Neural crest cell (in vitro differentiated cells): ENCODE data around the gene SEMA4D. TPM values are rescaled to one million over a fixed set of nuclear protein-coding genes. Genes with fewer than 3 reads are reported as not detected.

Experiments used
- DNase-seq: peaks from one replicate; pipeline ENCODE4 v3.0.0; 2021; ENCODE audit warnings: low read depth, mixed read lengths, low spot score
- H3K27ac Mint-ChIP-seq: one replicate; pipeline ENCODE4 v1.8.0; 2021; ENCODE audit warnings: mild to moderate bottlenecking, mixed read lengths; ENCODE audit not compliant: unreplicated experiment
- H3K27me3 Mint-ChIP-seq: 2 replicates; pipeline ENCODE4 v1.8.0; 2021; ENCODE audit warnings: low read depth, mild to moderate bottlenecking, mixed read lengths
- H3K36me3 Mint-ChIP-seq: 2 replicates; pipeline ENCODE4 v1.8.0; 2021; ENCODE audit warnings: low read depth, mild to moderate bottlenecking, mixed read lengths
- H3K4me1 Mint-ChIP-seq: 2 replicates; pipeline ENCODE4 v1.8.0; 2021; ENCODE audit warnings: mixed read lengths
- H3K4me3 Mint-ChIP-seq: one replicate; pipeline ENCODE4 v1.8.0; 2021; ENCODE audit warnings: mild to moderate bottlenecking, mixed read lengths
- H3K9me3 Mint-ChIP-seq: 2 replicates; pipeline ENCODE4 v1.8.0; 2021; ENCODE audit warnings: mixed read lengths
- total RNA-seq: library from RNA; stranded (reverse); gene quantifications from 2 replicates; pipeline ENCODE4 v1.2.1, GENCODE V29; 2021
- TF ChIP-seq, protein P1 (sequence below): fragments of 200-600 bp; sonication (generic); conservative IDR thresholded peaks from 2 replicates; pipeline ENCODE4 v1.5.0; 2021; ENCODE audit warnings: antibody characterized with exemption, mild to moderate bottlenecking

The SEMA4D gene
- total RNA-seq, 1 donor from 2014 or later, result 33.5 TPM

DNA sequence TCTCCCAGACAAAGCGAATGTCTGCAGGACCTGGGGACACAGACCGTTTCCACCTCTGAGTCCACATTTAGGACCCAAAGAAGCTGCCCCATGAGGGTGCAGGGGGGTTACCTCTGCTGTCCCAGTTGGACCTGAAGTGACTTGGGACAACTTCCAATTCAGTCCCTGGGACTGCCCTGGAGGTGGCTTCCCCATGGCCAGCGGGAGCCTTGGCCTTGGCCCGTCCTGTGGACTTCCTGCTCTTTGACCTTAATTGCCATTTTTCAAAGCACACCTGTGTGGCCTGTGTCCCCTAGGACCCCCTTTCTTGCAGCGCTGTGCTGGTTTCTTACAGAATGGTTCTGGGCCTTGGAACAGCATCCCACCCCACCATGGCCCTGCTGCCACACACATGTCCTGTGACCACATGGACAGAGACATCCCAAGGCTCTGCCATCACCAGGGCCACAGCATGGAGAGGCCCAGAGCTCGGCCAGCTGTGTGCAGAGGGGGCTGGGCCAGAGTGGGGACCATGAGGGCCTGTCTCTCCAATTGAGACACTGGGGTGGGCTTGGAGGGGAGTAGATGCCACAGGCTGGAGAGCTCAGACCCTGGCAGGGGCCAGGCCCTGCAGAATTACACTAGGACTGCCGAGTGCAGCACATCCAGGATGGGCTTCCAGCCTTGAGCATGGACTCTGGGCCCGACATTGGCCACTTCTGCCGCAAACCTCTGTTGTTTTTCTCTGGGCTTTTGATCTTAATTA lies 133.8 kb downstream of the SEMA4D start:
- H3K9me3 Mint-ChIP-seq, result no peaks in the 10 kb centered on the region
- DNase-seq, result no peak
- H3K27me3 Mint-ChIP-seq, result no peaks in the 10 kb centered on the region
- peak overlapping the region; percentile 51 for H3K4me3 Mint-ChIP-seq
- peak overlapping the region; percentile 35 for H3K27ac Mint-ChIP-seq
- no peaks in the 10 kb centered on the region for H3K4me1 Mint-ChIP-seq
- H3K36me3 Mint-ChIP-seq, result peaks cover 13% of the 10 kb centered on the region
- TF ChIP-seq, protein P1, sequence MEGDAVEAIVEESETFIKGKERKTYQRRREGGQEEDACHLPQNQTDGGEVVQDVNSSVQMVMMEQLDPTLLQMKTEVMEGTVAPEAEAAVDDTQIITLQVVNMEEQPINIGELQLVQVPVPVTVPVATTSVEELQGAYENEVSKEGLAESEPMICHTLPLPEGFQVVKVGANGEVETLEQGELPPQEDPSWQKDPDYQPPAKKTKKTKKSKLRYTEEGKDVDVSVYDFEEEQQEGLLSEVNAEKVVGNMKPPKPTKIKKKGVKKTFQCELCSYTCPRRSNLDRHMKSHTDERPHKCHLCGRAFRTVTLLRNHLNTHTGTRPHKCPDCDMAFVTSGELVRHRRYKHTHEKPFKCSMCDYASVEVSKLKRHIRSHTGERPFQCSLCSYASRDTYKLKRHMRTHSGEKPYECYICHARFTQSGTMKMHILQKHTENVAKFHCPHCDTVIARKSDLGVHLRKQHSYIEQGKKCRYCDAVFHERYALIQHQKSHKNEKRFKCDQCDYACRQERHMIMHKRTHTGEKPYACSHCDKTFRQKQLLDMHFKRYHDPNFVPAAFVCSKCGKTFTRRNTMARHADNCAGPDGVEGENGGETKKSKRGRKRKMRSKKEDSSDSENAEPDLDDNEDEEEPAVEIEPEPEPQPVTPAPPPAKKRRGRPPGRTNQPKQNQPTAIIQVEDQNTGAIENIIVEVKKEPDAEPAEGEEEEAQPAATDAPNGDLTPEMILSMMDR, result no peak

DNA sequence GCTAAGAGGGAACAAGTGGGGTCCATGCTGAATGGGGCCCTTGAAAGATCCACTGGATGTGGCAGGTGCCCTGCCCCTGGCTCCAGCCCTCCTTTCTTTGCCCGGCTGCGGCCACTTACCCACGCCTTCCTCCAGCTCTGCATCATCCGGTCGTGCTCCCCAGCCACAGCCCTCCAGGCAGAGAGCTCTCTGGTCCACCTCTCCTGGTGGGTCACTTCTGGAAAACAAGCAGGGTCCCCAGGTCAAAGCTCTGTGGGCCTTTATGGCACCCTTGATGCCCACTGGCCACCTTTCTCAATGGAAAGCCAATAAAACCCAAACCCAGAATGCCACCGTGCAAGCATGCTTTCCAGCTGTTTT lies 134.6 kb downstream of the SEMA4D start:
- no peaks in the 10 kb centered on the region for H3K9me3 Mint-ChIP-seq
- H3K4me1 Mint-ChIP-seq, result no peaks in the 10 kb centered on the region
- no peaks in the 10 kb centered on the region for H3K27me3 Mint-ChIP-seq
- peaks cover 19% of the 10 kb centered on the region for H3K36me3 Mint-ChIP-seq
- DNase-seq, result no peak
- no peak overlapping the region for H3K4me3 Mint-ChIP-seq
- no peak overlapping the region for H3K27ac Mint-ChIP-seq
- TF ChIP-seq, protein P1, result no peak

DNA sequence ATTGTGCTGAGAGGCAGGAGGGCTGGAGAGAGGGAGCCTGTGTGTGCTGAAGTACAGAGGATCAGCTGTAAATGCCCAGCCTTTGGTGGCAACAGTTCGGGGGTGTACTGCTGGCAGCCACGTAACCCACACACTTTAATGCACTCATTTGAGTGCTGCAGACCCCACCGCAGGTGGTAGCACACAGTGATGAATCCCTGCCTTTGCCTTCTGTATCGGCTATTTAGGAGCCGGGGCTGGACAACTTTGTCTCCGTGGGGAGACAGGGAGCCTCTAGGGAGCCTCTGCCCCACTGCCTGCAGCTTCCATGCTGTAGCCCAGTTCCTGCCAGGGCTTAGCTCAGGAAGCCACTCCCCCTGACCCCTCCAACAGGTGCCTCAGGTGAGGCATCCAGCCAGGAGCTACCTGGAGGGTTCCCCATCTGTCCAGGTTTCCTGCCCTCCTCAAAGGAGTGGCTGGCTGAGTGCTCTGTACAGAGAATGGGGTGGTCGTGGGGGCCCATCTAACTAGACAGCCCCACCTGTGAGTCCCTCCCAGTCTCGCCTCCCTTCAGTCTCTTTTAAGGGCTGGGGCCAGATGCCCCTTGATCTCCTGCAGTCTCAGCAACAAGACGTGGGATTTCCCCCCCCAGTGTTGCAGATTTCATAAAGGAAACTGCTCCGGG lies 135.1 kb downstream of the SEMA4D start:
- no peaks in the 10 kb centered on the region for H3K27me3 Mint-ChIP-seq
- H3K27ac Mint-ChIP-seq, result no peak overlapping the region
- H3K4me1 Mint-ChIP-seq, result no peaks in the 10 kb centered on the region
- TF ChIP-seq, protein P1, result no peak
- peaks cover 19% of the 10 kb centered on the region for H3K36me3 Mint-ChIP-seq
- no peaks in the 10 kb centered on the region for H3K9me3 Mint-ChIP-seq
- DNase-seq, result no peak
- H3K4me3 Mint-ChIP-seq, result no peak overlapping the region

DNA sequence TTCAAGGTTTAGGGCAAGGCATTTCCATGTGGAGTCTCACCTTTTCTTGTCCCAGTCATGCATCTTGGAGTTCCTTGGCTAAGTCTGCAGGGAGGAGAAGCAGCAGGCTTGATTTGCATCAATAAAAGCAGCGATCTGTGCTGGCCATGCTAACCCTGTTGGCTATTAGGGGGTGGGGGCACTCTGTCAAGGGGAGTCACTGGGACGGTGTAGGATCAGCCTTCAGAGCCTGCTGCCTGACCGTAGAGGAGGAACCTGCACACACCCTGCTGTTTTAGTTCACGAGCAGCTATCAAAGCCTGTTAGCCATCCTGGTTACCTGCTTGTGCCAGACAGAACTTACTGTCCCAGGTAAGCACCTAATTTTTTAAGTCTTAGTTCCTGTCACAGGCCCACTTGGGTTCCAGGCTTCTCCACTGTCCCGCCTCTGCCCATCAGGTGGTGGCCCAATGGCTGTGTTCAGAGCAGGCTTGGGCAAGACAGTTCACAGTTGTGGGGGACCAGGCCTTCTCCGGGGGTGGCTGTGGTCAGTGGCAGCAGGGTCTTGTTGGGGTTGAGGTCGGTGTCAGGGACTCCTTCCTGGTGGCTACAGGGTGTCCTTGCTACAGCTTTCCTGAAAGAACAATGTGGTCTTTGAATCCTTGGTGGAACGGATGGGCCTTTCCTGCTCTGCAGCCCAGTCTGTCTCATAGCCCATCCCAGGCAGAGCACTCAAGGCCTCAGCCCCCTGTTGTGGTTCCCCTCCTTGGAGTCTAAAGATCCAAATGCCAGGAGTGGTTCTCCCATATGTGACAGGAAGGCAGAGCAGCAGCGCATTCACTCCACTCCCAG lies 135.9 kb downstream of the SEMA4D start:
- no peak for DNase-seq
- Mint-ChIP-seq H3K9me3 (no peaks in the 10 kb centered on the region), H3K4me3 (no peak overlapping the region), H3K27ac (peak overlapping the region; percentile 19), H3K4me1 (no peaks in the 10 kb centered on the region), H3K36me3 (peaks cover 19% of the 10 kb centered on the region), H3K27me3 (no peaks in the 10 kb centered on the region)
- TF ChIP-seq, protein P1, result no peak

DNA sequence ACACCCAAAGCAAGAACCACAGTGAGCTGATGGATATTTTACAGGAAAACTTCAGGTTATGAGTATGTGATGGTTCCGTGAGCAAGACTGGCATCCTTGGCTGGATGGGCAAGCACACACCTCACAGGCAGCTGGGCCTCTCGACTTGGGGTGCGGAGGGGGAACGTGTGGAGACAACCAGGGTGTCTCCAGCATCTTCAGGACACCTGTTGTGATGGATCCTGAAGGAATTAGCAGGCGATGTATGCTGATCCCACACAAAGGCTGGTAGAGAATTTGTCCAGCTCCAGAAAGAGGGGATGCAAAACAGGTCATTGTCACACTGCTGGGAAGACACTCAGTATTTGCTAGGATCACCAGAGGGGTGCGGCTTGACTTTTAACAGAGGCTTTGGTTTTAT lies 136.9 kb downstream of the SEMA4D start:
- Mint-ChIP-seq H3K27me3 (no peaks in the 10 kb centered on the region), H3K36me3 (peaks cover 19% of the 10 kb centered on the region), H3K4me1 (no peaks in the 10 kb centered on the region), H3K9me3 (no peaks in the 10 kb centered on the region), H3K27ac (no peak overlapping the region), H3K4me3 (no peak overlapping the region)
- TF ChIP-seq, protein P1, result no peak
- DNase-seq, result no peak
